UCSD-AML1 (cell line): ENCODE data around the gene KRT33A.
"Not testable (repeated sequence)": the region's sequence is repeated elsewhere in the genome, so short reads cannot be mapped to it uniquely, and the experiment has no call there.

Experiments used
- DNase-seq: peaks from one replicate; lab custom pipeline; 2025; ENCODE audit not compliant: unreplicated experiment; lab: John Stamatoyannopoulos, UW

The KRT33A gene

GRCh38 chr17:41366070-41366469 lies 15.4 kb upstream of the KRT33A start:
- no peak for DNase-seq

- no peak for DNase-seq
Measured at GRCh38 chr17:41363881-41364280, 13.3 kb upstream of the KRT33A start.

GRCh38 chr17:41360296-41360995 lies 9.8 kb upstream of the KRT33A start:
- no peak for DNase-seq

GRCh38 chr17:41354536-41354935 lies 3.9 kb upstream of the KRT33A start:
- DNase-seq, result no peak

GRCh38 chr17:41352597-41353366 lies 2.2 kb upstream of the KRT33A start:
- no peak for DNase-seq

- no peak for DNase-seq
Measured at GRCh38 chr17:41351177-41351576, 549 bp upstream of the KRT33A start.

GRCh38 chr17:41347869-41348760 lies 2.5 kb downstream of the KRT33A start:
- DNase-seq, result no peak

GRCh38 chr17:41346421-41346820 lies 4.2 kb downstream of the KRT33A start:
- not testable (repeated sequence) for DNase-seq

GRCh38 chr17:41345992-41346391 lies 4.6 kb downstream of the KRT33A start:
- DNase-seq, result no peak

- no peak for DNase-seq
Measured at GRCh38 chr17:41343029-41343428, 7.6 kb downstream of the KRT33A start.

GRCh38 chr17:41340934-41341861 lies 9.4 kb downstream of the KRT33A start:
- DNase-seq, result no peak

GRCh38 chr17:41340494-41340893 lies 10.1 kb downstream of the KRT33A start:
- DNase-seq, result no peak

- DNase-seq, result no peak
Measured at GRCh38 chr17:41339571-41340172, 11.0 kb downstream of the KRT33A start.

- DNase-seq, result no peak
Measured at GRCh38 chr17:41338961-41339485, 11.6 kb downstream of the KRT33A start.

GRCh38 chr17:41335747-41336146 lies 14.9 kb downstream of the KRT33A start:
- no peak for DNase-seq

- no peak for DNase-seq
Measured at GRCh38 chr17:41334385-41335305, 16.0 kb downstream of the KRT33A start.

GRCh38 chr17:41333836-41334235 lies 16.8 kb downstream of the KRT33A start:
- DNase-seq, result no peak

- DNase-seq, result no peak
Measured at GRCh38 chr17:41333098-41333497, 17.5 kb downstream of the KRT33A start.

GRCh38 chr17:41332239-41332638 lies 18.4 kb downstream of the KRT33A start:
- no peak for DNase-seq
